ENCODE measurements around the gene MGLL.

DNA sequence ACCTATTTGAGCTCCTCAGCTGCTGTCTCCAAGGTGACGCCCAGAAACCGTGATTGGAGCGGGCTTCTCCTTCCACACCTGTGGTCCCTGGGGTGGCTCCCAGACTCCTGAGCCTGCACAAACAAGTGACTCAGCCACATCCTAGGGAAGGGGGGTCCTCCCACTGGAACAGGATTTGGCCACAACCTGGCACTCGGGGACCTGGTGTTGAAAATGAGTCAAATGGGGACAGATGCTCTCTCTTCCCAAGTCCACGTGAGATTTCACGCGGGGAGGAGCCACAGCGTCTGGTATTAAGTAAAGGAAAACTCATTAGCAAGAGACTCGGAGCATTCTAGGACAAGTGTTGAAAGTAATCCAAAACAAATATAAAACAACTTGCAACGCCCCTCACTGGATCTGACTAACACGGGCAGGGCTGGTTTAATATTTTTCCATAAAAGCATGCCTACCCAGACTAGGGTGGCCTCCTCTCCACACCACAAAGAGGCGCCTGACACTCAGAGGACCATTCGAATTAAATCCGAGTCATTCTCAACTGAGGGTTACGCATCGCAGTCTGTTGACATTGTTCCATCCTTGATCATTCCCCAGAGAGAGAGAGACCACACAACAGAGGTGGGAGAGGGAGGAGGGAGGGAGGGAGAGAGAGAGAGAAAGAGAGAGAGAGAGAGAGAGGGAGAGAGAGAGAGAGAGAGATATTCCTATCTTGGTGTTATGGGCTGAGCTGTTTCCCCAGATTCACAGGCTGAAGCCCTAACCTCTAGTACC, 74.4 kb downstream of the MGLL start:
- no peak for TF ChIP-seq CTCF (IDR thresholded peaks at IDR 0.05; ENCODE audit: insufficient read depth, low read depth, low read length)
- TF ChIP-seq EZH2 (IDR thresholded peaks at IDR 0.05; ENCODE audit: insufficient read depth, low read length) = no peak
